Liver (tissue), 9 donors: Measurements from ENCODE around the gene FADS6. TPM values are rescaled to one million over a fixed set of nuclear protein-coding genes. Genes with fewer than 3 reads are reported as not detected.
"Not testable (repeated sequence)": the region's sequence is repeated elsewhere in the genome, so short reads cannot be mapped to it uniquely, and the experiment has no call there.

Experiments
- DNase-seq: peaks from one replicate; pipeline ENCODE4 v3.0.0-alpha.2; 2017; ENCODE audit warnings: low spot score
- H3K27ac ChIP-seq, 2 donors: one replicate each; pipeline ENCODE4 v1.7.0; 2013; ENCODE audit warnings: inconsistent platforms in 2 of 2, low read length in 2 of 2, control low read depth in 1 of 2, low read depth in 1 of 2, mild to moderate bottlenecking in 1 of 2
- H3K27me3 ChIP-seq, 4 donors: one replicate each; pipeline versions ENCODE4 v1.6.1 to v1.7.0; 2013; ENCODE audit warnings: low read length in 3 of 4, inconsistent platforms in 1 of 4, mild to moderate bottlenecking in 1 of 4, moderate library complexity in 1 of 4; ENCODE audit not compliant: control insufficient read depth in 4 of 4, insufficient read depth in 4 of 4
- H3K36me3 ChIP-seq, 4 donors: one replicate each; pipeline versions ENCODE4 v1.6.1 to v1.7.0; 2013; ENCODE audit warnings: low read length in 3 of 4, mild to moderate bottlenecking in 3 of 4, low read depth in 1 of 4, moderate library complexity in 1 of 4; ENCODE audit not compliant: control insufficient read depth in 4 of 4, insufficient read depth in 3 of 4
- H3K4me1 ChIP-seq, 4 donors: one replicate each; pipeline versions ENCODE4 v1.6.1 to v1.7.0; 2013; ENCODE audit warnings: low read length in 3 of 4, mild to moderate bottlenecking in 3 of 4, moderate library complexity in 1 of 4; ENCODE audit not compliant: control insufficient read depth in 4 of 4, insufficient read depth in 4 of 4
- H3K4me3 ChIP-seq, 3 donors: one replicate each; pipeline versions ENCODE4 v1.6.1 to v1.7.0; 2013; ENCODE audit warnings: low read length in 3 of 3, control low read depth in 1 of 3, low read depth in 1 of 3, mild to moderate bottlenecking in 1 of 3
- H3K9ac ChIP-seq, 2 donors: one replicate each; pipeline ENCODE4 v1.7.0; 2013; ENCODE audit warnings: low read length in 2 of 2, mild to moderate bottlenecking in 2 of 2, moderate library complexity in 2 of 2, control low read depth in 1 of 2, low read depth in 1 of 2
- H3K9me3 ChIP-seq, 4 donors: one replicate each; pipeline versions ENCODE4 v1.6.1 to v1.7.0; 2013; ENCODE audit warnings: low read length in 3 of 4; ENCODE audit not compliant: control insufficient read depth in 4 of 4
- ATF3 ChIP-seq: IDR thresholded peaks from 2 replicates; pipeline ENCODE4 v1.6.1; 2016; ENCODE audit warnings: antibody characterized with exemption
- CTCF ChIP-seq: fragments of 150-350 bp; IDR thresholded peaks from 2 replicates; pipeline ENCODE4 v1.5.1; 2017; ENCODE audit warnings: improper control_type of control experiment, low read depth, low read length; ENCODE audit not compliant: missing input control
- EGR1 ChIP-seq, 2 donors: IDR thresholded peaks; 2 replicates each; pipeline ENCODE4 v1.6.1; 2016 to 2018; ENCODE audit warnings: antibody characterized with exemption in 2 of 2, low read depth in 2 of 2
- FOXA1 ChIP-seq: IDR thresholded peaks from 2 replicates; pipeline ENCODE4 v1.6.1; 2016; ENCODE audit warnings: antibody characterized with exemption
- FOXA2 ChIP-seq: IDR thresholded peaks from 2 replicates; pipeline ENCODE4 v1.6.1; 2016; ENCODE audit warnings: antibody characterized with exemption
- GABPA ChIP-seq, 2 donors: IDR thresholded peaks in 1 of 2; conservative IDR thresholded peaks in 1 of 2; 2 replicates each; pipeline ENCODE4 v1.6.1; 2016; ENCODE audit warnings: antibody characterized with exemption in 2 of 2, mild to moderate bottlenecking in 1 of 2, moderate library complexity in 1 of 2
- HNF4G ChIP-seq: IDR thresholded peaks from 2 replicates; pipeline ENCODE4 v1.6.1; 2016; ENCODE audit warnings: antibody characterized with exemption
- JUND ChIP-seq, 2 donors: IDR thresholded peaks; 2 replicates each; pipeline ENCODE4 v1.6.1; 2016; ENCODE audit warnings: antibody characterized with exemption in 2 of 2
- MAX ChIP-seq: IDR thresholded peaks from 2 replicates; pipeline ENCODE4 v1.6.1; 2016; ENCODE audit warnings: antibody characterized with exemption
- RAD21 ChIP-seq, 2 donors: IDR thresholded peaks; 2 replicates each; pipeline ENCODE4 v1.6.1; 2016; ENCODE audit warnings: antibody characterized with exemption in 2 of 2, mild to moderate bottlenecking in 2 of 2
- REST ChIP-seq: IDR thresholded peaks from 2 replicates; pipeline ENCODE4 v1.6.1; 2016; ENCODE audit warnings: antibody characterized with exemption, mild to moderate bottlenecking
- RXRA ChIP-seq, 2 donors: IDR thresholded peaks; 2 replicates each; pipeline ENCODE4 v1.6.1; 2017 to 2018; ENCODE audit warnings: antibody characterized with exemption in 2 of 2, mild to moderate bottlenecking in 1 of 2
- SP1 ChIP-seq: IDR thresholded peaks from 2 replicates; pipeline ENCODE4 v1.6.1; 2018; ENCODE audit warnings: antibody characterized with exemption, mild to moderate bottlenecking
- TAF1 ChIP-seq: conservative IDR thresholded peaks from 2 replicates; pipeline ENCODE4 v1.6.1; 2016; ENCODE audit warnings: antibody characterized with exemption, mild to moderate bottlenecking
- YY1 ChIP-seq: IDR thresholded peaks from 2 replicates; pipeline ENCODE4 v1.6.1; 2016; ENCODE audit warnings: antibody characterized with exemption, mild to moderate bottlenecking
- ZBTB33 ChIP-seq: IDR thresholded peaks from 2 replicates; pipeline ENCODE4 v1.6.1; 2016; ENCODE audit warnings: antibody characterized with exemption
- WGBS: extraction: QIAGEN DNeasy Blood & Tissue Kit; methylation state at CpG from one replicate; pipeline ENCODE4 v1.1.7; 2013; 5-methylcytosine and 5-hydroxymethylcytosine counted together
- polyA plus RNA-seq, 2 donors: library from polyadenylated mRNA; stranded (reverse) in 1 of 2; unstranded in 1 of 2; fragments of 200-250 nt in 1 of 2; fragments of >200 nt in 1 of 2; fragmentation: Nextera tagmentation in 1 of 2; extraction: Ambion mirVana in 1 of 2; gene quantifications; one replicate each; pipeline versions ENCODE4 v1.2.1 to v1.2.3, GENCODE V29; 2013 to 2015
- total RNA-seq, 2 donors: library from RNA; depleted of rRNA; stranded (reverse); fragments of >200 nt; gene quantifications; one replicate each; pipeline ENCODE4 v1.2.3, GENCODE V29; 2014
- donor health status: healthy.
- donor health status: healthy.
- donor health status: healthy.
- donor health status: healthy.
- donor health status: healthy.

Gene FADS6
- total and polyA plus RNA-seq, 4 donors: 2.1 to 7.1 (median 4.2) TPM; not detected in 1

- TF ChIP-seq REST (no peak), MAX (no peak), TAF1 (no peak), FOXA2 (no peak)
Observed at GRCh38 chr17:74907012-74907411, 13.6 kb upstream of the FADS6 start (continued).

GRCh38 chr17:74906214-74906793, 12.9 kb upstream of the FADS6 start:
- DNase-seq, H3K36me3 ChIP-seq, H3K4me1 ChIP-seq, H3K27me3 ChIP-seq, H3K9me3 ChIP-seq, H3K4me3 ChIP-seq, H3K27ac ChIP-seq, H3K9ac ChIP-seq: not testable (repeated sequence)
- 73% methylated on average over 6 of the region's 6 CpGs for WGBS

GRCh38 chr17:74904687-74905409, 11.4 kb upstream of the FADS6 start:
- H3K4me3 ChIP-seq: no peak overlapping the region
- peaks cover 0 to 3% (median under 1%) of the 10 kb centered on the region in 4 donors for H3K27me3 ChIP-seq
- WGBS: 77% methylated on average over 7 of the region's 7 CpGs

GRCh38 chr17:74903671-74904070, 10.2 kb upstream of the FADS6 start:
- 67% methylated on average over 6 of the region's 6 CpGs for WGBS
- Histone ChIP-seq H3K9ac (no peak overlapping the region), H3K27me3 (peaks cover 0 to 3% (median under 1%) of the 10 kb centered on the region in 4 donors), H3K9me3 (no peaks in the 10 kb centered on the region), H3K4me1 (no peaks in the 10 kb centered on the region), H3K36me3 (no peaks in the 10 kb centered on the region), H3K4me3 (no peak overlapping the region), H3K27ac (no peak overlapping the region)
- DNase-seq: no peak
- TF ChIP-seq ZBTB33: no peak
- TF ChIP-seq HNF4G: no peak
- no peak for TF ChIP-seq SP1
- no peak for TF ChIP-seq CTCF
- no peak for TF ChIP-seq EGR1 (IDR thresholded peaks at IDR 0.05; ENCODE audit: low read depth in 2 of 2)
- TF ChIP-seq RAD21 (IDR thresholded peaks at IDR 0.05): no peak
- TF ChIP-seq JUND (IDR thresholded peaks at IDR 0.05): no peak
- no peak for TF ChIP-seq RXRA (IDR thresholded peaks at IDR 0.05)
- no peak for TF ChIP-seq YY1
- TF ChIP-seq GABPA (IDR thresholded peaks at IDR 0.05 in 1 of 2, conservative IDR thresholded peaks at IDR 0.05 in 1 of 2): no peak
- TF ChIP-seq FOXA2: no peak
- TF ChIP-seq TAF1: no peak
- no peak for TF ChIP-seq ATF3

More at GRCh38 chr17:74904687-74905409, 11.4 kb upstream of the FADS6 start:
- Histone ChIP-seq H3K27ac (no peak overlapping the region), H3K9ac (no peak overlapping the region), H3K4me1 (no peaks in the 10 kb centered on the region), H3K36me3 (no peaks in the 10 kb centered on the region), H3K9me3 (no peaks in the 10 kb centered on the region)
- TF ChIP-seq RAD21 (IDR thresholded peaks at IDR 0.05) (no peak), FOXA1 (no peak), TAF1 (no peak), ATF3 (no peak)
- DNase-seq: no peak
